GM19099 (cell line): ENCODE measurements around the gene SGSM1.

Experiments used
- POLR2A ChIP-seq: IDR thresholded peaks from 3 replicates; pipeline ENCODE4 v1.6.1; 2011; ENCODE audit warnings: low read depth; ENCODE audit not compliant: insufficient read length; ENCODE audit errors: extremely low read depth

SGSM1 gene

GRCh38 chr22:24848559-24849168, 42.7 kb downstream of the SGSM1 start:
- TF ChIP-seq POLR2A: no peak

GRCh38 chr22:24855794-24856193, 49.8 kb downstream of the SGSM1 start:
- TF ChIP-seq POLR2A: no peak

- no peak for TF ChIP-seq POLR2A
Observed at GRCh38 chr22:24857576-24857975, 51.6 kb downstream of the SGSM1 start.

- TF ChIP-seq POLR2A: no peak
Observed at GRCh38 chr22:24859587-24859986, 53.6 kb downstream of the SGSM1 start.

GRCh38 chr22:24865508-24865907, 59.5 kb downstream of the SGSM1 start:
- no peak for TF ChIP-seq POLR2A

- TF ChIP-seq POLR2A: no peak
Observed at GRCh38 chr22:24867323-24868022, 61.5 kb downstream of the SGSM1 start.

- no peak for TF ChIP-seq POLR2A
Observed at GRCh38 chr22:24868979-24869378, 63.0 kb downstream of the SGSM1 start.

- no peak for TF ChIP-seq POLR2A
Observed at GRCh38 chr22:24871611-24872205, 65.7 kb downstream of the SGSM1 start.

- TF ChIP-seq POLR2A: no peak
Observed at GRCh38 chr22:24873226-24873625, 67.2 kb downstream of the SGSM1 start.

GRCh38 chr22:24875862-24876506, 70.0 kb downstream of the SGSM1 start:
- TF ChIP-seq POLR2A: no peak

- no peak for TF ChIP-seq POLR2A
Observed at GRCh38 chr22:24876700-24877099, 70.7 kb downstream of the SGSM1 start.

GRCh38 chr22:24878969-24879368, 73.0 kb downstream of the SGSM1 start:
- TF ChIP-seq POLR2A: no peak

- no peak for TF ChIP-seq POLR2A
Observed at GRCh38 chr22:24883432-24883831, 77.4 kb downstream of the SGSM1 start.

- TF ChIP-seq POLR2A: no peak
Observed at GRCh38 chr22:24887260-24887659, 81.2 kb downstream of the SGSM1 start.

GRCh38 chr22:24893341-24894070, 87.5 kb downstream of the SGSM1 start:
- no peak for TF ChIP-seq POLR2A
